NCI-H748 (cell line): ENCODE data around the gene MB21D2.
"Not testable (repeated sequence)": the region's sequence is repeated elsewhere in the genome, so short reads cannot be mapped to it uniquely, and the experiment has no call there.

Source experiments
- DNase-seq: peaks from one replicate; lab custom pipeline; 2025; ENCODE audit not compliant: unreplicated experiment; lab: John Stamatoyannopoulos, UW

The MB21D2 gene

DNA sequence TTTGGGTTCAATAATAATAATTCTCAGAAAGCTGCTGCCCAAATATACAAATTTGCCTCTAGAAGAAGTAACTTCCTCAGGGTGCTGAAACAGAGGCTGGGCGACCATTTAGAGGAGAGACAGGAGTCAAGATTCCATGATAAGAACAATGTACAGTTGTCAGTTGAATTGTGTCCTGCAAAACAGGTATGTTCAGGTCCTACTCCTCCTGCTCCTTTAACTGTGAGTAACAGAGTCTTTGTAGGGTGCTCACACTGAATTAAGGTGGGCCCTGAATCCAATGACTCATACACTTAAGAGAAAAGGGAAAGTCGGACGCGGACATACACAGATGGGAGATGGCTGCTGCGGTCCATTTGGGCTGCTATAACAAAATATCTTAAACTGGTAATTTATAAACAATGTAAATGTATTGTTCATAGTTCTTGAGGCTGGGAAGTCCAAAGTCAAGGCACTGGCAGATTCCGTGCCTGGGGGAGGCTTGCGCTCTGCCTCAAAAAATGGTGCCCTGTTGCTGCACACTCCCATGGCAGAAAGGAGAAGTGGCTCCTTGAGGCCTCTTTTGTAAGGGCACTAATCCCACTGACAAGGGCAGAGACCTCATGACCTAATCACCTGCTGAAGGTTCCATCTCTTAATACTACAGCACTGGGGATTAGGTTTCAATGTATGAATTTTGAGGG is 55.1 kb downstream of the MB21D2 start:
- no peak for DNase-seq

- DNase-seq = no peak
Measured at GRCh38 chr3:192861972-192862371, 55.7 kb downstream of the MB21D2 start.

DNA sequence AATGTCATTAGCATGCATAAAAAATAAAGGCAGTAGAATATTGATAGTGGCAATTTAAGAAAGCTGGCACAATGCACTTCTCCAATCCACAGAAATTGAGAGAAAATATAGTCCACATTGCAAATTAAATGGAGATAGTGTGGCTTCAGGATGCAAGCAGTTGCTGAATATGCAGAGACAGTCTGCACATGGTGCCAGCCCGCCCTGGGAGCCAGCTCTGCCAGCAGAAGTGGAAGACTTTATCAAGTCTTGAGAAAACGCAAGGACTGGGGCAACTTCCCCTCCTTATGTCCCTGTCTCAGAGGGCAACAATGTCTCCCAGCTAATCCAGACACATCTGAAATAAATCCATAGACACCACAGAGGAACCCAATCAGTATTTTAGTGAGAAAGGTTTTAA is 57.2 kb downstream of the MB21D2 start:
- no peak for DNase-seq

DNA sequence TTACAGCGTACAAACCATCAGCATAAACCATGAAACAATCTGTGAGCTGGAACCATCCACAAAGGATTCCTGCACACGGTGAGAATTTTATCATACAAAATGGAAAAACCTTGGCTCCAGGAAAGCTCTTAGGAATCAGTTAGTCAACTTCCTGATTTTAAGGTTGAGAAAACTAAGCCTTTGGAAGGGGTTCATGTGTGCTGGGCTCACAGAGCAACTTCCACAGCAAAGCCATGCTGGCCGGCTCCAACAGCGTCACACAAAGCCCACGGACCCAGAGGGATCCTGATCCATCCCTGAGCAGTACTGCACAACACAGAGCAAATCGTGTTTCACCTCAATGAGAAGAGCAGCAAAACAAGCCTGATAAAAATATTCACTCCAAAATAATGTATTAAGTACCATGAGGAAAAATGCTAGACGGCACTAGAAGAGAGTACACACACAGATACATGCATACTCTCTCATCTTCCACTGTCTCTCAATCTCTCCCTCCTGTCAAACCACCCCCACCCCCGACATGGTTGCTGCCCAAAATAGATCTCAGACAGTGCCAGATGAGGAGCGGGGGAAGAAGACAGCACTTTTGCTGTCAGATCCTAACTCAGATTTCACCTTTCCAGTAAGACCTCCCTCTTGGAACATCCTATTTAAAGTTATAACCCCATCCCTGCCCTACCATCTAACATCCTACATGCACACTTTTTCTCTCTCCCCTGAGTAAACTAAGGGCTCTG is 58.6 kb downstream of the MB21D2 start:
- DNase-seq = no peak

- DNase-seq = no peak
Measured at GRCh38 chr3:192857260-192857661, 60.4 kb downstream of the MB21D2 start.

- DNase-seq = no peak
Measured at GRCh38 chr3:192855434-192855833, 62.2 kb downstream of the MB21D2 start.

GRCh38 chr3:192851821-192852372 is 65.8 kb downstream of the MB21D2 start:
- peak; percentile 91 for DNase-seq

- DNase-seq = no peak
Measured at GRCh38 chr3:192850451-192850981, 67.1 kb downstream of the MB21D2 start.

DNA sequence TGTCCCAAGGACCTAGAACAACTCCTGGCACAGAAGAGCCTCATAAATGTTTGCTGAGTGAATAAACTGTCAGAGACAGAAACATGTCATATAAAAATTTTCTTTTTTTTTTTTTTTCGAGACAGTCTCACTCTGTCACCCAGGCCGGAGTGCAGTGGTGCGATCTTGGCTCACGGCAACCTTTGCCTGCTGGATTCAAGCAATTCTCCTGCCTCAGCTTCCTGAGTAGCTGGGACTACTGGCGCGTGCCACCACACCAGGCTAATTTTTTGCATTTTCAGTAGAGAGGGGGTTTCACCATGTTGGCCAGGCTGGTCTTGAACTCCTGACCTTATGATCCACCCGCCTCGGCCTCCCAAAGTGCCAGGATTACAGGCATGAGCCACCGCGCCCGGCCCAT is 67.8 kb downstream of the MB21D2 start:
- DNase-seq = not testable (repeated sequence)

DNA sequence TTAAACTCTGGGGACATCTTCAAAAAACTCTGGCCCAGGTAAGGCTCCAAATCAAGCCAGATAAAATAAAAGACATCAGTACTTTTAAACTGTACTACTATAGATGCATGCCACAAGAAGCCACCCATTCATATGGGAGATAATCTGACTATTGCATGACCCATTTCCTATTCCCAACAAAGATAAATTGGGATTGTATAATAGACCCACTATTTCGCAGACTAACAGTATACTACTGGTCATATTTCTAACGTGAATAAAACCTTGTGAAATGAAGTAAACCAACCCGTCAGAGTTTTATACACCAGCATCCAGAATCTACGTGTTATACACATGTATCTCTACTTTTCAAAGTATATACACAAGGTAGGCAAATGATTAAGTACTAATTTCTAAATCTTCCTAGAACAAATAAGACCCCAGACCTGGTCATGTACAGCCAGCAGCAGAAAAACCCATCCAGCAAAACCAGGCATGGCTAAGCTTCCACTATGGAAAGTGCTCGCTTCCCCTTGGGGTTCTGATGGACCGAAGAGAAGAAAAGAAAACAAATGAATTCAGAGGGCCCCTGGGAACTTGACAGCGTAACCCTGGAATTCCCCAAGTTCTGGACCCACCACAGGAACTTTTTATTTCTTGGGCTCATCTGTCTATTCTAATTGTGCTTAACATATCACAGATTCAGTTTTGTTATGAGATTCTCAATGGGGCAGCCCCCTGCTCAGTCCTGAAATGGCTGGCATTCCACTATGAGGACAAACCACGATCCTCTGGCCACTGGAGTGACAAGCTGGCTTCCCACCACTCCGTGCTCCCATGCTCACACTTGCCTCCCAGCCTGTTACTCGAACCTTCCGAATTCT is 69.1 kb downstream of the MB21D2 start:
- no peak for DNase-seq

DNA sequence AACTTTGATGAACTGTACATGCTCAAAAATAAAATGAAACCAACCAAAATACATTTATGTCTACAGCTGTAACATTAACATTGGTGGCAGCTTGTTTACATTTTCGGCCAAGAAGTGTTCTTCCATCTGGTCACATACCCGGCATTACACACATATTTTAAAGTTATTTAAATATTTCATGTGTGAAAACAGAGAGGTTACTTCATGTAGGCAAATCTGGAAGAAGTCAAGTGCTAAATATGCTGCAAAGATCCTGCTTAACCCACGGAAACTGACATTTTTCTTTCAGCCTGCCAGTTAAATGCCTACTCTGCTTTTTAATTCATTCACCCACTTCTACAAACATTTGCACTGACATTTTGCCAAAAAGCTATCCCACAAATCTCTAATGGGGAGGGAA is 69.7 kb downstream of the MB21D2 start:
- no peak for DNase-seq

GRCh38 chr3:192845526-192845855 is 72.2 kb downstream of the MB21D2 start:
- no peak for DNase-seq

- DNase-seq = no peak
Measured at GRCh38 chr3:192844836-192845525, 72.7 kb downstream of the MB21D2 start.

DNA sequence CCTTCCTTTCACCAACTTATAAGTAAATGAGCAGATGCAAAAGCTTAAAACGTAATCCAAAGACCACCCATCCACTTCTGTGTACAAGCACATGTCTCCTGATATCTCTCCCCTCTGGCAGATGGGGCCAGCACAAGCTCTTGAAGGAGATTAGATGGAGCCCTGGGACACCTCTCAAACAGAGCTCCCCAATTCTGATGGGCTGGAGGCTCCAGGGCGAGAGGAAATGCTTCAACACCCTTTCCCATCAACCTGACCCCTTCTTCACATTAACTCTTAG is 73.2 kb downstream of the MB21D2 start:
- DNase-seq = no peak

DNA sequence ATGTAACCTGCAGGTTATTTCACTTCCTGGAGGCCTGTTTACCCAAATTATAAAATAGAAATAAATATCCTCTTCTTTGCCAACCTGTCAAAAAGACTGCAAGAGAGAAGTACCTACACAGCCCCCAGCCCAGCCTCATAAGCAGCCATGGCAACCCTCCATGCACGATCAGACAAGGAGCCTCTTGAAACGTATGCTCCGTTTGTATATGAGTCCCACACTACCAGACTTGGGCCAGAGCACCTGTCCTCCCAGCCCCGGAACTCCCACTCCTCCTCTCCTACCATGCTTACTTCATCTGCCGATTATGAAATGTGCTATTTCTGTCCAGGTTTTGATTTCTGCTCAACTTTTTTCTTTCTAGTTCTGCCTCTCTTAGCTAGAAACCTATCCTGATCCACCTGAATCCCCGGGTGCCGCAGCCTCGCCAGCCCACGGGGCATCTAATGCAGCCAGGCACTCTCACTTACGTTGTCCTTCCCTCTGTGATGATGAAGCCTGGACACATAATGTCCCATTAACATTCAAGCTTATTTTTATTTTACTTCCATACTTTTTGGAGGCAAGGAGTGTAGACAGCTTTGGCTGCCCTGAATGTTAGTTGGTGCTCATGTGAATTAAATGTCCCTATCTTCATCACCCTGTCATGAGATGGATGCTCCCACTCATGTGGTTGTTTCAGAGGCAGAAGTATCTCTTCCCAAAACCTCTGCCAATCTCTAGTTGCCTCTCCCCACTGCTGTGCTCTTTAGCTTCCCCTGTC is 73.8 kb downstream of the MB21D2 start:
- DNase-seq = peak; percentile 1

- no peak for DNase-seq
Measured at GRCh38 chr3:192843119-192843518, 74.5 kb downstream of the MB21D2 start.

- no peak for DNase-seq
Measured at GRCh38 chr3:192842711-192843110, 74.9 kb downstream of the MB21D2 start.

GRCh38 chr3:192842138-192842537 is 75.5 kb downstream of the MB21D2 start:
- DNase-seq = no peak

- peak; percentile 29 for DNase-seq
Measured at GRCh38 chr3:192841428-192841827, 76.2 kb downstream of the MB21D2 start.

GRCh38 chr3:192840143-192840836 is 77.4 kb downstream of the MB21D2 start:
- DNase-seq = no peak
